Testis (tissue), 3 donors: ENCODE data around the gene ADAMTS8. TPM values are rescaled to one million over a fixed set of nuclear protein-coding genes. Genes with fewer than 3 reads are reported as not detected.

Experiments used
- DNase-seq: peaks from one replicate; pipeline ENCODE4 v3.0.0-alpha.2; 2019
- H3K27ac ChIP-seq, 2 donors: fragments of 200-600 bp; sonication (generic); one replicate each; pipeline ENCODE4 v1.5.1; 2019
- H3K27me3 ChIP-seq: fragments of 200-600 bp; sonication (generic); one replicate; pipeline ENCODE4 v1.5.1; 2019
- H3K36me3 ChIP-seq: fragments of 200-600 bp; sonication (generic); one replicate; pipeline ENCODE4 v1.5.1; 2017; ENCODE audit warnings: low read depth; ENCODE audit errors: missing control alignments
- H3K4me1 ChIP-seq: fragments of 200-600 bp; sonication (generic); one replicate; pipeline ENCODE4 v1.5.1; 2019
- H3K4me3 ChIP-seq, 2 donors: fragments of 200-600 bp; sonication (generic); one replicate each; pipeline ENCODE4 v1.5.1; 2017 to 2019
- H3K9me3 ChIP-seq: fragments of 200-600 bp; sonication (generic); one replicate; pipeline ENCODE4 v1.5.1; 2017
- POLR2A ChIP-seq: fragments of 450-650 bp; IDR thresholded peaks from one replicate; pipeline ENCODE4 v1.6.1; 2017; ENCODE audit warnings: antibody characterized with exemption, mild to moderate bottlenecking, moderate library complexity
- WGBS, 2 donors: methylation state at CpG; one replicate each; pipeline ENCODE4 v1.1.5; 2018; 5-methylcytosine and 5-hydroxymethylcytosine counted together
- intact Hi-C: fragments of 100-400 bp; cut with DNase I; formaldehyde crosslinking; loops from one replicate; pipeline ENCODE4 v1.15.1; 2023; ENCODE audit warnings: low total_unique reads
- polyA plus RNA-seq: library from polyadenylated mRNA; stranded (reverse); fragments of 350-450 nt; fragmentation: Illumina TruSeq; extraction: RNeasy Lipid Tissue Mini Kit (QIAGEN cat#74804); gene quantifications from one replicate; pipeline ENCODE4 v1.2.3, GENCODE V29; 2014; ENCODE audit warnings: low read depth, low replicate concordance; ENCODE audit not compliant: insufficient read depth
- total RNA-seq, 2 donors: library from RNA; depleted of rRNA; stranded (reverse); fragments of >200 nt; gene quantifications; one replicate each; pipeline ENCODE4 v1.2.3, GENCODE V29; 2016
- TF ChIP-seq, protein P1 (sequence below), 3 experiments: fragments of 450-650 bp in 2 of 3; fragments of 200-600 bp in 1 of 3; sonication (generic) in 1 of 3; IDR thresholded peaks; one replicate each; pipeline ENCODE4 v1.5.1; 2016 to 2019; ENCODE audit warnings: antibody characterized with exemption in 3 of 3, mild to moderate bottlenecking in 2 of 3, moderate library complexity in 1 of 3

Gene ADAMTS8
- total and polyA plus RNA-seq, 3 donors from 2014 or later: 0.39 to 1.2 (median 0.56) TPM

- intact Hi-C loops: no loop called here
- DNase-seq: no peak
- Histone ChIP-seq H3K36me3 (no peaks in the 10 kb centered on the region), H3K9me3 (no peaks in the 10 kb centered on the region), H3K27me3 (no peaks in the 10 kb centered on the region), H3K4me3 (no peak overlapping the region), H3K27ac (no peak overlapping the region), H3K4me1 (no peaks in the 10 kb centered on the region)
- TF ChIP-seq POLR2A: no peak
- TF ChIP-seq, protein P1, sequence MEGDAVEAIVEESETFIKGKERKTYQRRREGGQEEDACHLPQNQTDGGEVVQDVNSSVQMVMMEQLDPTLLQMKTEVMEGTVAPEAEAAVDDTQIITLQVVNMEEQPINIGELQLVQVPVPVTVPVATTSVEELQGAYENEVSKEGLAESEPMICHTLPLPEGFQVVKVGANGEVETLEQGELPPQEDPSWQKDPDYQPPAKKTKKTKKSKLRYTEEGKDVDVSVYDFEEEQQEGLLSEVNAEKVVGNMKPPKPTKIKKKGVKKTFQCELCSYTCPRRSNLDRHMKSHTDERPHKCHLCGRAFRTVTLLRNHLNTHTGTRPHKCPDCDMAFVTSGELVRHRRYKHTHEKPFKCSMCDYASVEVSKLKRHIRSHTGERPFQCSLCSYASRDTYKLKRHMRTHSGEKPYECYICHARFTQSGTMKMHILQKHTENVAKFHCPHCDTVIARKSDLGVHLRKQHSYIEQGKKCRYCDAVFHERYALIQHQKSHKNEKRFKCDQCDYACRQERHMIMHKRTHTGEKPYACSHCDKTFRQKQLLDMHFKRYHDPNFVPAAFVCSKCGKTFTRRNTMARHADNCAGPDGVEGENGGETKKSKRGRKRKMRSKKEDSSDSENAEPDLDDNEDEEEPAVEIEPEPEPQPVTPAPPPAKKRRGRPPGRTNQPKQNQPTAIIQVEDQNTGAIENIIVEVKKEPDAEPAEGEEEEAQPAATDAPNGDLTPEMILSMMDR (IDR thresholded peaks at IDR 0.05): no peak
- 60 to 79% methylated on average over 7 to 11 of the region's 11 CpGs for WGBS, 2 donors
These were observed 25.1 kb downstream of the ADAMTS8 start for GRCh38 chr11:130403271-130403804.

DNA sequence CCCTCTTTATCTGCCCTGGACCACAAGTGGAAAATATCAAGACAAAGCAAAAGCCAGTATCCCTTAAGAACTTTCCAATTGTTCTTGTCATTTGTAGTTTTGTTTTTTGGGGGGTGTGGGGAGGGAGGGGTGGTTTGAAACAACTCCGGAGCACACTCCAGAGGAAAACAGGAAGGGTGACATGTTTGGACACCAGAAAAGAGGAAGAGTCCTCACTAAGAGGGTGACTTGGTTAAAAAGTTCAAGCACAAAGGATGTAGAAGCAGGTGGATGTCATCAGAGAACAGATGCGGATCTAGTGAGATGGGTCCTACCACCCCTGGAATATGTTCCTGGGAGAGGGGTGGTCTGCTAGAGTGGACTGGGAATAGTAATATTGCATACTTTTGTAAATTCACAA, 25.8 kb downstream of the ADAMTS8 start:
- no peak for TF ChIP-seq POLR2A
- TF ChIP-seq, protein P1 (IDR thresholded peaks at IDR 0.05): no peak
- H3K36me3 ChIP-seq: no peaks in the 10 kb centered on the region
- WGBS, 2 donors: 69 to 71% methylated on average over 2 of the region's 2 CpGs
- H3K27ac ChIP-seq: no peak overlapping the region
- no peaks in the 10 kb centered on the region for H3K27me3 ChIP-seq
- H3K4me3 ChIP-seq: no peak overlapping the region
- no peaks in the 10 kb centered on the region for H3K4me1 ChIP-seq
- intact Hi-C loops: no loop called here
- no peak for DNase-seq
- H3K9me3 ChIP-seq: no peaks in the 10 kb centered on the region

GRCh38 chr11:130400781-130401483, 27.5 kb downstream of the ADAMTS8 start:
- 46 to 49% methylated on average over 13 of the region's 13 CpGs for WGBS, 2 donors
- Histone ChIP-seq H3K27me3 (no peaks in the 10 kb centered on the region), H3K36me3 (no peaks in the 10 kb centered on the region), H3K4me1 (no peaks in the 10 kb centered on the region), H3K4me3 (no peak overlapping the region), H3K9me3 (no peaks in the 10 kb centered on the region), H3K27ac (no peak overlapping the region)
- TF ChIP-seq, protein P1 (IDR thresholded peaks at IDR 0.05): no peak
- TF ChIP-seq POLR2A: no peak
- intact Hi-C loops: no loop called here
- peak; percentile 26 for DNase-seq

GRCh38 chr11:130399196-130399595, 29.2 kb downstream of the ADAMTS8 start:
- intact Hi-C loops: no loop called here
- WGBS, 2 donors: 89 to 92% methylated on average over 2 of the region's 2 CpGs
- no peak for TF ChIP-seq POLR2A
- TF ChIP-seq, protein P1 (IDR thresholded peaks at IDR 0.05): no peak
- H3K27me3 ChIP-seq: no peaks in the 10 kb centered on the region
- H3K9me3 ChIP-seq: no peaks in the 10 kb centered on the region
- H3K27ac ChIP-seq: no peak overlapping the region
- no peaks in the 10 kb centered on the region for H3K36me3 ChIP-seq
- DNase-seq: no peak
- no peak overlapping the region for H3K4me3 ChIP-seq
- no peaks in the 10 kb centered on the region for H3K4me1 ChIP-seq

DNA sequence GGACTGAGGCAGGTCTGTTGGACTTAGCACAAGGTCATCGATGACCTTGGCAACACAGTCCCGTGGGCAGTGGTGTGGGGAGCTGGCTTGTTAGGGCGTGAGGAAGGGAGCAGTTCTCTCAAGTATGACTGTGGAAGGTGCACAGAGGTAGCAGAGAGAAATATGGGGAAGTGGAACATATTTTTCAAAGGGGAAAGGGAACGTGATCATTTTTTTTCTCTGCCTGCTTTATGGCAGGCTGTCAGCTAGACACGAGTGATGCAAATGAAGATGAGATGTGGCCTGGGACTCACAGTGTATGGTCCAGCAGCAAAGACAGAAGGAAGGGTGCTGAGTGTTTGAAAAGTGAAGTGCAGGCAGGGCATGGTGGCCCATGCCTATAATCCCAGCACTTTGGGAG, 30.6 kb downstream of the ADAMTS8 start:
- no peak overlapping the region for H3K4me3 ChIP-seq
- H3K4me1 ChIP-seq: no peaks in the 10 kb centered on the region
- no peak for DNase-seq
- H3K27ac ChIP-seq: no peak overlapping the region
- no peaks in the 10 kb centered on the region for H3K36me3 ChIP-seq
- H3K27me3 ChIP-seq: no peaks in the 10 kb centered on the region
- intact Hi-C loops: no loop called here
- WGBS, 2 donors: 79 to 80% methylated on average over 5 of the region's 5 CpGs
- no peak for TF ChIP-seq POLR2A
- TF ChIP-seq, protein P1 (IDR thresholded peaks at IDR 0.05): no peak
- H3K9me3 ChIP-seq: no peaks in the 10 kb centered on the region
